ENCODE data around the gene AKAP13.

Gene AKAP13

GRCh38 chr15:85593809-85594445, 213.5 kb downstream of the AKAP13 start:
- no peak for DNase-seq (ENCODE audit: low read depth in 2 of 2)

- DNase-seq (ENCODE audit: low read depth in 2 of 2) = no peak
These were observed 215.6 kb downstream of the AKAP13 start for GRCh38 chr15:85595804-85596536.

DNA sequence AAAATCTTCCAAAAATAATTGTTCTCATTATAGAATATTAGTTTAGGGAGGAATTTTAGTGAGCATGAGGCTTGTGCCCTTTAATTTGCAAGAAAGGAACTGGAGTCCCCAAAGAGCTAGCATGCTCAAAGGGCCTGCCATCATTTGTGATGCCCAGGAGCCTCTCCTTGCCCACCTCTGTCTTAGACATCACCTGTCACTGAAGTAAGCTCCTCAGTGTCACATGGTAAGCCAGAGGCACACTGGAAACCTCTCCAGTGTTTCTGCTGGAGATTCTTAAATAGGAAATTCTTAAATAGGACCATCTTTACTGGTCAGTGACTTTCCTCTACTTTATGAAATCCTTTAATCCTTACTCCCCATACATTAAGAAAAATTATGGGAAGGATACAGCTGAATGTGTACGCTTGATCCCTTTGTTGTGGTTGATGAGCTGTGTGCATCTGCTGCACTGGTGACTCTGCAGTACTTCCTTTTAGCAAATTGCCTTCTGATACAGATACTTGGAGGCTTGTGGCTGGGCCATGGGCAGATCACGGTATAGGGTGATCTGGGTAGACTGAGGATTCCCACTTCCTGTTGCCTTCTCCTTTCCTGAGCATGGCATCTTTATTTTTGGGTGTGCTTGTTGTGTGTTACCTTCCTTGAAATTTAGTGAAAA, 216.9 kb downstream of the AKAP13 start:
- no peak for DNase-seq (ENCODE audit: low read depth in 2 of 2)

GRCh38 chr15:85598219-85598618, 217.8 kb downstream of the AKAP13 start:
- DNase-seq (ENCODE audit: low read depth in 2 of 2) = no peak

- DNase-seq (ENCODE audit: low read depth in 2 of 2) = no peak
These were observed 218.5 kb downstream of the AKAP13 start for GRCh38 chr15:85598718-85599398.

GRCh38 chr15:85600001-85600400, 219.6 kb downstream of the AKAP13 start:
- no peak for DNase-seq (ENCODE audit: low read depth in 2 of 2)

DNA sequence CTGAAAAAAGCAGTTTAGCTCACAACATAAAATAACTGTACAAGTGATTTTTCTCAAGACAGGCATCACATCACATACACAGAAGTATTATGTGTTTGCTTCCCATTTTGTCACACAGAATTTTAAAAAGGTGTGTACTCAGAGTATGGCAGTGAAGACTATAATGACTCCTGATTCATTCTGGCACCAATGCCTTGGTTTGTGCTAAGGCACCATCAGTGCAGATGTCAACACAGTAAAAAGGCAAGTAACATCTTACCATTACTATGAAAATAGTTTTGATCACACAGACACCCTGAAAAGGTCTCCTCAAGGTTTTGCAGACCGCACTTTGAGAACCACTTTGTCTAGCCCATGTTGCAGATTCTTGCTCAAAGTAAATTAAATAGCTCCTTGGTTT, 222.8 kb downstream of the AKAP13 start:
- no peak for DNase-seq (ENCODE audit: low read depth in 2 of 2)

- DNase-seq (ENCODE audit: low read depth in 2 of 2) = no peak
These were observed 223.3 kb downstream of the AKAP13 start for GRCh38 chr15:85603703-85604102.

DNA sequence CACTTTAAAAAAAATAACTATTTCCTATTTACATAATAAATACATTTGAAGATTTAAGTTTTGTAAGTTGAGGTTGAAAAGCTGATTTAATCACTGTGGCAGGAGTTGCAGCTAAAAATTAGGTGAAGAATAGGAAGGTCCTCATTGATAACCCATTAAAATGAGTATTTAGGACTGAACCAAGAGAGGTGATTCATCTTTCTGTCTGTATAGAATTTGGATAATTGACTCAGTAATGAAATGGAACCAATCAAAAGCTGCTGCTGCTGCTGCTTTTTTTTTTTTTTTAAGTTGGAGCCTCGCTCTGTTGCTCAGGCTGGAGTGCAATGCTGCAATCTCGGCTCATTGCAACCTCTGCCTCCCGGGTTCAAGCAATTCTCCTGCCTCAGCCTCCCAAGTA, 223.8 kb downstream of the AKAP13 start:
- no peak for DNase-seq (ENCODE audit: low read depth in 2 of 2)

DNA sequence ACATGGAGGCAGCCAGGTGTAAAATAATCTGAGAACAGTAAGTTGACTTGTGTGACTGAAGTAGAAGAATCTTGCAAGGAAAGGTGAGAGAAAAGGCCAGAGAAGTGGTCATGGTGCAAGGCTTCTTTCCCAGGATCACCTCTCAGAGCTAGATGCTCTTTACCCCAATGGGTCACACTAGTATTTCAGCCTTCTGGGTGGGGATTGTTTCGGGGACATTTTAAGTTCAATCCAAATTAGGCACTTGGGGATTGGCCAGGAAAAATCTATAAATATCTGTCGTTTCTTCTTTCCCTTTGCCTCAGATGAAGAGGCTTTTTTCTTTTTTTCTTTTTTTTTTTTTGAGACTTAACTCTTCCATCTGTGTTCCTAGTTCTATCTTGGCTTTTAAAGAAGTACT, 226.3 kb downstream of the AKAP13 start:
- no peak for DNase-seq (ENCODE audit: low read depth in 2 of 2)

GRCh38 chr15:85607141-85607806, 226.9 kb downstream of the AKAP13 start:
- no peak for DNase-seq (ENCODE audit: low read depth in 2 of 2)

DNA sequence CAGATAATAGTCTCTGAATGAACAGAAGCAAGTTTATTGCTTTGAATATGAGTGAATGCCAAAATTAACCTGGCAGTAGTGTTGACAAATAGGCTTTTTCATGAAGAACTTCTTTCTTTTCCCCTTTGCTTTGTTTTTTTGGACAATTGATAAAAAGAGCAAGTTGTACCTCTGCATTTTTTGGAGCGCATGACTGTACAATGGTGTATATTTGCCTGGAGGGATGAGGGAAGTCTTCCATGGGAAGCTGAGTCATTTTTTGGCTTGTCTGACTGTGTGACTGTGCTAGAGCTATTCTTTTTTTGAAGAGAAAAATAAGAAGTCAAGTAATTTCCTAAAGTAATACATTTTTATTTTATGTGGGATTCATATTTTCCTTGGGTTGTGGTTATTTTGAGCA, 227.4 kb downstream of the AKAP13 start:
- DNase-seq (ENCODE audit: low read depth in 2 of 2) = no peak

GRCh38 chr15:85609492-85609891, 229.1 kb downstream of the AKAP13 start:
- DNase-seq (ENCODE audit: low read depth in 2 of 2) = no peak

DNA sequence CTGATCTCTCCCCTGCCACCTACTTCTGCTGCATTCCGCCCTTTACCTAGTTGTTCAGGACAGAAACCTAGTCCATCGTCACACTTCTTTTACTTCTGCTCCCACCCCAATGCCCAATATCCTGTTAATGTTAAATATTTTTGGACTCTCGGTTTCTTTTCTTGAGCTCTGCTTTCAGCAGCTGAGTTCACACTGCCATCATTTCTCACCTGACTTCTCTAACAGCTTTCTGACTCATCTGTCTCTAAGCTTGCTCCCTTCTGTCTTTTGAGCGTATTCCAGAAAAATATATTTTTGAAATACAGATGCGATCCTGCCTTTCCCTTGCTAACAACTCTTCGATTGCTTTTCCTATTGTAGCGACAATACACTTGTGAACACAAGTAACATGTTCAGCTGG, 231.0 kb downstream of the AKAP13 start:
- no peak for DNase-seq (ENCODE audit: low read depth in 2 of 2)

DNA sequence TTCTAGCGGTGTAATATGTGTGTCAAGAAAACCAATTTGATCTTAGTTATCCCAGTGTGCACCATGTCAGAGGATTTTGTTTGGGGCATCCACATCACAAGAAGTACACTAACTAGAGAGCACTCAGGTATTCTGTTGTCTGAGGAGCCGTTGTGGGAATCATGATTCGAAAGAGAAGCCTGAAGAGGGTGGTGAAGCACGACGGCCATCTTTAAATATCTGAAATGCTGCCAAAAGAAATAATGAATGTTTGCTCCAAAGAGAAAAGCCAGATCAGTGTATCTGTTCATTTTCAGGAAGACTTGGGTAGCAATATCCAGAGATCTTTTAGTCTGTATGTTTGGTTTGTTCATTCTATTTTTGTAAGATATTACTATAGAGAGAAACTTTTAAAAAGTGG, 233.7 kb downstream of the AKAP13 start:
- DNase-seq (ENCODE audit: low read depth in 2 of 2) = no peak

GRCh38 chr15:85615930-85616329, 235.5 kb downstream of the AKAP13 start:
- no peak for DNase-seq (ENCODE audit: low read depth in 2 of 2)

GRCh38 chr15:85616549-85617110, 236.2 kb downstream of the AKAP13 start:
- no peak for DNase-seq (ENCODE audit: low read depth in 2 of 2)

DNA sequence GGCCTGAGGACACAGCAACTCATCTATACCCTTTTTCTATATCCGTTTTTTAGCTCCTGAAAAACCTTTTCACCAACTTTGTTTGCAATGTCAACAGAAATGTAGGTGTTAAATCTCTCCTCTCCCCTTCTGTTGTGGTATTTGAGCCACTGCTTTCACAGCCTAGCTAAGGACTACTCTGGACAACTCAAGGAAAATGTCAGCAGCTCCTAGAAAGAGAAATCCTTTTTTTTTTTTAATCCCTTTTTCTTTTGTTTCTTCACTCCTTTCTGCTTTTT, 237.8 kb downstream of the AKAP13 start:
- no peak for DNase-seq (ENCODE audit: low read depth in 2 of 2)

DNA sequence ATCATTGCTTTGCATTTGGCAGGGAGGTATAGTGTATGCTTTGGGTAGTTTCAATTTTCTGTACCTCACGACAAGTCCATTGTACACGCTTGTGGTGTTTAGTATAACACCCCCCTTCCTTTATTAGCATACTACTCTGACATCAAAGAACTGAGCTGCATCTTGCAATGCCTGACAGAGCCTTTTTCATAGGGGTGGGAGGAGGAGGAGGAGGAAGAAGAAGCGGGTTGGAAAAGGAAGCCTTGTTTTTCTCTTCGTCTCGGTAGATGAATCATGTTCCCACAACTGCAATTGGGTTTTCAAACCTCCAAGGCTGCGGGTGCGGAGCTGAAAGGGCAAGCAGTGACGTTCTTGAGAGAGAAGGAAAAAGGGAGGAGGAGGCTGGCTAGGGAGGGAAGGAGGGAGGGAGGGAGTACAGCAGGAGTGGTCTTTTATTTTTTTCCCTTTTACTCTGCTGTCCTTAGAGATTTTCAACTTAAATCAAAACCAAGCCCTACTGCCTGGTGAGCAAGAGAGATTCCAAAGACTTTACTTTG, 238.6 kb downstream of the AKAP13 start:
- DNase-seq (ENCODE audit: low read depth in 2 of 2) = peak; percentile 44 to 51

DNA sequence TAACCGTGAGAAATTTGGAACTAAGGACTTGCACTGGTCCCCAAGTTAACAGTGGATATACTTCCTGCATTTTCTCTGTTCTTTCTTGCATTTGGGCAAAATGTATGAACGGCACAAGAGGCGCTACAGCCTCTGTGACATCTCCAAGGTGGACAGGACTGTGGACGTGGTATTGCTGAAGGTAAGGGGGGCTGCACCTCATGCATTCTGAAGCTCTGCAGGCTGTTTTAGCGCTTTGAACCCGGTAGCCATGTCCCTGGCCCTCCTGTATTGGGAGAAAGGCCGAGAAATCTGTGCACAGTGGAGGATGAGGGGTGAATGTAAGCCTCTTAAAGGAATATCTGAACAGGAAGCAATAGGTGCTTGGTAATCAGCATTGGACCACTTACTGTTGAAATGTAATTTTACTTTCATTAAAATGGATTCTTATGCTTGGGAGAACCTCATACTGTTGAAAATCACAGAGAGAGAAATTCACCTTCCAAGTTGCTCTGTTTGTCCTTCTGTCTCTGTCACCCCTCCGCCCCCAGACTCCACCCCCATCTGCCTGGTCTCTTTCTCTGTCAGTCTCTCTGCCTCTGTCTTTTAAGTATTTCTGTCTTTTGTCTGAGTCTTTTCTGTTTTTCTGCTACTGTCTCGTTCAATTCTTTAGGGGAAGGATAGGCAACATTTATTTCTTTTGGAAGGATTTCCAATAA, 239.7 kb downstream of the AKAP13 start:
- DNase-seq (ENCODE audit: low read depth in 2 of 2) = peak in 1 of 2 donors; percentile 19

GRCh38 chr15:85620690-85621049, 240.3 kb downstream of the AKAP13 start:
- no peak for DNase-seq (ENCODE audit: low read depth in 2 of 2)
